ENCODE measurements around the gene PAGR1. TPM values are rescaled to one million over a fixed set of nuclear protein-coding genes. Genes with fewer than 3 reads are reported as not detected.

The PAGR1 gene
- total RNA-seq, 1 donor, result 20.7 TPM

Small RNA genes within 50 kb of the gene (small RNA-seq; reads per million reads assigned to genes)
- gene AC009133.6, result not detected
- not detected for gene AC120114.4

Other genes starting within 250 kb of the PAGR1 start
- not detected in 2 replicates for gene SPN, start 152.9 kb upstream of the PAGR1 start, total RNA-seq
- 95.3 and 123 TPM in 2 replicates for gene QPRT, start 137.0 kb upstream of the PAGR1 start, total RNA-seq
- gene C16orf54, start 70.2 kb upstream of the PAGR1 start, total RNA-seq, result not detected in 2 replicates
- not detected in 2 replicates for gene ZG16, start 37.9 kb upstream of the PAGR1 start, total RNA-seq
- 32.5 and 45.3 TPM in 2 replicates for gene KIF22, start 25.4 kb upstream of the PAGR1 start, total RNA-seq
- gene MAZ, start 9.6 kb upstream of the PAGR1 start, total RNA-seq, result 166 and 269 TPM in 2 replicates
- gene PRRT2, start 4.0 kb upstream of the PAGR1 start, total RNA-seq, result 3.0 and 3.2 TPM in 2 replicates
- 211 and 250 TPM in 2 replicates for gene MVP, start 4.3 kb downstream of the PAGR1 start, total RNA-seq
- gene CDIPT, start 47.1 kb downstream of the PAGR1 start, total RNA-seq, result 60.9 and 84.6 TPM in 2 replicates
- 2.6 and 4.7 TPM in 2 replicates for gene SEZ6L2, start 83.4 kb downstream of the PAGR1 start, total RNA-seq
- gene ASPHD1, start 84.3 kb downstream of the PAGR1 start, total RNA-seq, result 5.2 and 7.8 TPM in 2 replicates
- gene KCTD13, start 110.1 kb downstream of the PAGR1 start, total RNA-seq, result 8.2 and 10.0 TPM in 2 replicates
- gene TMEM219, start 145.9 kb downstream of the PAGR1 start, total RNA-seq, result 72.8 and 75.1 TPM in 2 replicates
- 48.0 and 63.9 TPM in 2 replicates for gene TAOK2, start 157.7 kb downstream of the PAGR1 start, total RNA-seq
- 4.7 and 6.8 TPM in 2 replicates for gene HIRIP3, start 179.5 kb downstream of the PAGR1 start, total RNA-seq
- gene INO80E, start 180.1 kb downstream of the PAGR1 start, total RNA-seq, result 25.9 and 31.2 TPM in 2 replicates
- under 0.01 and 0.32 TPM in 2 replicates for gene DOC2A, start 194.9 kb downstream of the PAGR1 start, total RNA-seq
- not detected in 2 replicates for gene C16orf92, start 207.0 kb downstream of the PAGR1 start, total RNA-seq
- 0.32 TPM in 1 of 2 replicates, not detected in the other for gene TLCD3B, start 215.1 kb downstream of the PAGR1 start, total RNA-seq
- gene ALDOA, start 249.6 kb downstream of the PAGR1 start, total RNA-seq, result 545 and 622 TPM in 2 replicates